ENCODE data around the gene HNRNPA2B1. TPM values are rescaled to one million over a fixed set of nuclear protein-coding genes. Genes with fewer than 3 reads are reported as not detected.
"Not testable (repeated sequence)": the region's sequence is repeated elsewhere in the genome, so short reads cannot be mapped to it uniquely, and the experiment has no call there.

HNRNPA2B1 gene
- polyA plus RNA-seq, 3 donors = 207 to 539 (median 519) TPM

GRCh38 chr7:26172048-26172447, 28.5 kb downstream of the HNRNPA2B1 start:
- WGBS, 3 donors = 97 to 100% (median 100%) methylated on average over 1 of the region's 1 CpG
- H3K27ac ChIP-seq (ENCODE audit: low read depth, low read length) = no peak overlapping the region

- WGBS, 3 donors = 96 to 99% (median 98%) methylated on average over 2 of the region's 2 CpGs
- no peak overlapping the region for H3K27ac ChIP-seq (ENCODE audit: low read depth, low read length)
Observed at GRCh38 chr7:26171601-26172000, 28.9 kb downstream of the HNRNPA2B1 start.

GRCh38 chr7:26170663-26171062, 29.9 kb downstream of the HNRNPA2B1 start:
- WGBS, 3 donors = 93 to 100% (median 100%) methylated on average over 1 of the region's 1 CpG

GRCh38 chr7:26169271-26169670, 31.3 kb downstream of the HNRNPA2B1 start:
- no peak overlapping the region for H3K27ac ChIP-seq (ENCODE audit: low read depth, low read length)
- WGBS, 3 donors = 74 to 95% (median 86%) methylated on average over 3 of the region's 3 CpGs

More at GRCh38 chr7:26170663-26171062, 29.9 kb downstream of the HNRNPA2B1 start:
- no peak overlapping the region for H3K27ac ChIP-seq (ENCODE audit: low read depth, low read length)

- WGBS, 3 donors = 86 to 93% (median 93%) methylated on average over 6 of the region's 6 CpGs
- no peak overlapping the region for H3K27ac ChIP-seq (ENCODE audit: low read depth, low read length)
Observed at GRCh38 chr7:26168458-26169023, 32.0 kb downstream of the HNRNPA2B1 start.

- 57 to 89% (median 89%) methylated on average over 3 of the region's 3 CpGs for WGBS, 3 donors
- H3K27ac ChIP-seq (ENCODE audit: low read depth, low read length) = no peak overlapping the region
Observed at GRCh38 chr7:26167303-26167934, 33.1 kb downstream of the HNRNPA2B1 start.

GRCh38 chr7:26166684-26167266, 33.8 kb downstream of the HNRNPA2B1 start:
- H3K27ac ChIP-seq (ENCODE audit: low read depth, low read length) = no peak overlapping the region

GRCh38 chr7:26165950-26166683, 34.4 kb downstream of the HNRNPA2B1 start:
- H3K27ac ChIP-seq (ENCODE audit: low read depth, low read length) = no peak overlapping the region

More at GRCh38 chr7:26166684-26167266, 33.8 kb downstream of the HNRNPA2B1 start:
- WGBS, 3 donors = 72 to 89% (median 73%) methylated on average over 5 of the region's 5 CpGs

GRCh38 chr7:26163804-26164203, 36.7 kb downstream of the HNRNPA2B1 start:
- WGBS, 3 donors = 54 to 72% (median 64%) methylated on average over 1 of the region's 1 CpG
- not testable (repeated sequence) for H3K27ac ChIP-seq (ENCODE audit: low read depth, low read length)

More at GRCh38 chr7:26165950-26166683, 34.4 kb downstream of the HNRNPA2B1 start:
- WGBS, 3 donors = 74 to 75% (median 74%) methylated on average over 9 of the region's 9 CpGs

- WGBS, 3 donors = 86 to 90% (median 87%) methylated on average over 2 of the region's 2 CpGs
- no peak overlapping the region for H3K27ac ChIP-seq (ENCODE audit: low read depth, low read length)
Observed at GRCh38 chr7:26162431-26162830, 38.1 kb downstream of the HNRNPA2B1 start.

- 93 to 94% (median 94%) methylated on average over 2 of the region's 2 CpGs for WGBS, 3 donors
- H3K27ac ChIP-seq (ENCODE audit: low read depth, low read length) = no peak overlapping the region
Observed at GRCh38 chr7:26160896-26161295, 39.6 kb downstream of the HNRNPA2B1 start.

GRCh38 chr7:26159243-26159642, 41.3 kb downstream of the HNRNPA2B1 start:
- 59 to 88% (median 86%) methylated on average over 2 of the region's 2 CpGs for WGBS, 3 donors
- no peak overlapping the region for H3K27ac ChIP-seq (ENCODE audit: low read depth, low read length)

GRCh38 chr7:26157520-26158105, 42.9 kb downstream of the HNRNPA2B1 start:
- H3K27ac ChIP-seq (ENCODE audit: low read depth, low read length) = no peak overlapping the region
- WGBS, 3 donors = 77 to 93% (median 86%) methylated on average over 4 of the region's 4 CpGs

- no peak overlapping the region for H3K27ac ChIP-seq (ENCODE audit: low read depth, low read length)
- WGBS, 3 donors = 74 to 81% (median 74%) methylated on average over 20 of the region's 20 CpGs
Observed at GRCh38 chr7:26156451-26157420, 43.8 kb downstream of the HNRNPA2B1 start.

GRCh38 chr7:26155531-26156375, 44.8 kb downstream of the HNRNPA2B1 start:
- H3K27ac ChIP-seq (ENCODE audit: low read depth, low read length) = no peak overlapping the region
- 54 to 65% (median 56%) methylated on average over 8 of the region's 8 CpGs for WGBS, 3 donors

- WGBS, 3 donors = 65 to 82% (median 69%) methylated on average over 15 of the region's 15 CpGs
- H3K27ac ChIP-seq (ENCODE audit: low read depth, low read length) = no peak overlapping the region
Observed at GRCh38 chr7:26153823-26154783, 46.4 kb downstream of the HNRNPA2B1 start.

Data from adipose tissue (tissue), 3 donors.